ENCODE measurements around the gene CFAP119.

The CFAP119 gene

GRCh38 chr16:30760577-30761426 lies 1.1 kb downstream of the CFAP119 start:
- DNase-seq: no peak

- no peak for DNase-seq
Measured at GRCh38 chr16:30760001-30760559, 1.8 kb downstream of the CFAP119 start.

GRCh38 chr16:30758988-30759491 lies 2.8 kb downstream of the CFAP119 start:
- DNase-seq: no peak

GRCh38 chr16:30757316-30757715 lies 4.5 kb downstream of the CFAP119 start:
- DNase-seq: no peak

- no peak for DNase-seq
Measured at GRCh38 chr16:30756781-30757100, 5.1 kb downstream of the CFAP119 start.

- no peak for DNase-seq
Measured at GRCh38 chr16:30755955-30756780, 5.7 kb downstream of the CFAP119 start.

- DNase-seq: no peak
Measured at GRCh38 chr16:30753596-30753995, 8.3 kb downstream of the CFAP119 start.

GRCh38 chr16:30750876-30751465 lies 10.9 kb downstream of the CFAP119 start:
- no peak for DNase-seq

GRCh38 chr16:30750201-30750600 lies 11.7 kb downstream of the CFAP119 start:
- no peak for DNase-seq

GRCh38 chr16:30748634-30749445 lies 13.0 kb downstream of the CFAP119 start:
- no peak for DNase-seq

- DNase-seq: peak; percentile 99
Measured at GRCh38 chr16:30747799-30748633, 13.8 kb downstream of the CFAP119 start, which contains the start of gene PHKG2. Gene PHKG2, plus strand, starts transcription at chr16:30748425. Its CDS starts 396 bp downstream, at chr16:30748821.

- no peak for DNase-seq
Measured at GRCh38 chr16:30747331-30747730, 14.5 kb downstream of the CFAP119 start.

GRCh38 chr16:30746638-30747175 lies 15.2 kb downstream of the CFAP119 start:
- no peak for DNase-seq

- no peak for DNase-seq
Measured at GRCh38 chr16:30745082-30745481, 16.8 kb downstream of the CFAP119 start.

GRCh38 chr16:30744183-30744582 lies 17.7 kb downstream of the CFAP119 start:
- no peak for DNase-seq

- no peak for DNase-seq
Measured at GRCh38 chr16:30743716-30744115, 18.1 kb downstream of the CFAP119 start.

GRCh38 chr16:30741461-30741914 lies 20.4 kb downstream of the CFAP119 start:
- DNase-seq: no peak

- no peak for DNase-seq
Measured at GRCh38 chr16:30740364-30741251, 21.3 kb downstream of the CFAP119 start.

Measured in NCI-H2171 treated with DMSO at 0.1 percent for 48 hours (cell line).